PC-3 (cell line): ENCODE measurements around the gene NCAPH2. TPM values are rescaled to one million over a fixed set of nuclear protein-coding genes. Genes with fewer than 3 reads are reported as not detected.
A peak's percentile ranks its signal among the peaks of the same experiment; 100 is the strongest.

ENCODE experiments used
- ATAC-seq: fragments of 200-7000 bp; cut with Tn5 transposase; 2 replicates; pipeline ENCODE4 v1.9.1; 2020; ENCODE audit warnings: mild to moderate bottlenecking, moderate library complexity
- BruUV-seq: library from RNA; stranded (reverse); fragments of 400-500 nt; replicated peaks from 2 replicates; lab custom pipeline; 2021; lab: Mats Ljungman, UMichigan
- CTCF ChIA-PET: fragments of 300-600 bp; sonication (Branson Sonifier 250); formaldehyde crosslinking; loops from one replicate; lab custom pipeline; 2022; ENCODE audit warnings: antibody characterized with exemption; lab: Charles Lee
- POLR2A ChIA-PET: fragments of 300-600 bp; sonication (Branson Sonifier 250); formaldehyde crosslinking; loops from one replicate; lab custom pipeline; 2022; ENCODE audit warnings: antibody characterized with exemption; ENCODE audit not compliant: unreplicated experiment; lab: Charles Lee
- DNase-seq: peaks from one replicate; pipeline ENCODE4 v3.0.0-alpha.2; 2015
- H2AFZ ChIP-seq: fragments of 300-600 bp; sonication (generic); 2 replicates; pipeline ENCODE4 v1.6.0; 2016; ENCODE audit warnings: antibody characterized with exemption, low read length
- H3F3A ChIP-seq: fragments of 300-600 bp; sonication (generic); one replicate; pipeline ENCODE4 v1.6.0; 2017; ENCODE audit warnings: antibody characterized with exemption, low read length, control low read depth, mild to moderate bottlenecking; ENCODE audit not compliant: unreplicated experiment
- H3K27ac ChIP-seq: fragments of 300-600 bp; sonication (generic); 2 replicates; pipeline ENCODE4 v1.5.1; 2016; ENCODE audit warnings: mild to moderate bottlenecking, low read length
- H3K27me3 ChIP-seq: fragments of 300-600 bp; sonication (generic); 2 replicates; pipeline ENCODE4 v1.6.1; 2016; ENCODE audit warnings: low read length, mixed read lengths
- H3K36me3 ChIP-seq: fragments of 300-600 bp; sonication (generic); 2 replicates; pipeline ENCODE4 v1.6.1; 2016; ENCODE audit warnings: low read depth, mixed run types, low read length, mixed read lengths
- H3K4me1 ChIP-seq: fragments of 300-600 bp; sonication (generic); 2 replicates; pipeline ENCODE4 v1.5.1; 2016; ENCODE audit warnings: low read length; ENCODE audit not compliant: insufficient read depth
- H3K4me2 ChIP-seq: fragments of 300-600 bp; sonication (generic); 2 replicates; pipeline ENCODE4 v1.6.0; 2016; ENCODE audit warnings: low read length
- H3K4me3 ChIP-seq: fragments of 300-600 bp; sonication (generic); 2 replicates; pipeline ENCODE4 v1.5.1; 2016; ENCODE audit warnings: mild to moderate bottlenecking, low read length, mixed read lengths
- H3K79me2 ChIP-seq: fragments of 300-600 bp; sonication (generic); 2 replicates; pipeline ENCODE4 v1.6.1; 2017; ENCODE audit warnings: low read length, mixed read lengths
- H3K9ac ChIP-seq: fragments of 300-600 bp; sonication (generic); 2 replicates; pipeline ENCODE4 v1.6.0; 2016; ENCODE audit warnings: mild to moderate bottlenecking, low read length
- H3K9me2 ChIP-seq: fragments of 300-600 bp; sonication (generic); replicated peaks from 2 replicates; pipeline ENCODE4 v1.6.1; 2016; ENCODE audit warnings: mixed run types, low read length, mixed read lengths
- H3K9me3 ChIP-seq: fragments of 300-600 bp; sonication (generic); 2 replicates; pipeline ENCODE4 v1.6.1; 2016; ENCODE audit warnings: low read length, mixed read lengths
- H4K20me1 ChIP-seq: fragments of 300-600 bp; sonication (generic); 2 replicates; pipeline ENCODE4 v1.6.1; 2016; ENCODE audit warnings: low read length, mixed read lengths
- CTCF ChIP-seq: fragments of 300-600 bp; sonication (generic); conservative IDR thresholded peaks from 2 replicates; pipeline ENCODE4 v1.5.1; 2017; ENCODE audit warnings: antibody characterized with exemption, low read depth, mild to moderate bottlenecking, low read length
- EZH2 ChIP-seq: fragments of 300-600 bp; sonication (generic); IDR thresholded peaks from one replicate; pipeline ENCODE4 v1.6.1; 2017; ENCODE audit warnings: antibody characterized with exemption, mild to moderate bottlenecking, low read length; ENCODE audit not compliant: unreplicated experiment
- EZH2phosphoT487 ChIP-seq: fragments of 300-600 bp; sonication (generic); IDR thresholded peaks from 2 replicates; pipeline ENCODE4 v1.6.1; 2018; ENCODE audit warnings: mild to moderate bottlenecking, antibody characterized with exemption, low read length, borderline replicate concordance
- intact Hi-C: fragments of 100-400 bp; cut with micrococcal nuclease; formaldehyde crosslinking; loops from 2 replicates; pipeline ENCODE4 v1.9.0; 2023
- total RNA-seq: library from RNA; depleted of rRNA; stranded (reverse); fragments of >200 nt; gene quantifications from 2 replicates; pipeline ENCODE4 v1.2.3, GENCODE V29; 2014

The NCAPH2 gene
- total RNA-seq, 1 experiment from 2014 or later = 75.4 TPM

GRCh38 chr22:50561401-50562358 lies 53.7 kb downstream of the NCAPH2 start:
- H3K4me1 ChIP-seq = peaks cover 7% of the 10 kb centered on the region
- no peak overlapping the region for H2AFZ ChIP-seq
- H3K9me3 ChIP-seq = no peaks in the 10 kb centered on the region
- H3K27me3 ChIP-seq = no peaks in the 10 kb centered on the region
- H3K9me2 ChIP-seq = no peaks in the 10 kb centered on the region
- no peak overlapping the region for H3K9ac ChIP-seq
- H3K36me3 ChIP-seq = no peaks in the 10 kb centered on the region
- H3K79me2 ChIP-seq = no peaks in the 10 kb centered on the region
- H3K27ac ChIP-seq = no peak overlapping the region
- H3K4me3 ChIP-seq = no peak overlapping the region
- intact Hi-C loops = loop anchor here (5.0 kb wide), 1 partner anchor 34 kb away; the partner anchor contains the start of gene SCO2
- H3K4me2 ChIP-seq = no peak overlapping the region
- no peak for ATAC-seq
- no peaks in the 10 kb centered on the region for H3F3A ChIP-seq
- POLR2A ChIA-PET = no interaction called here
- no peak for DNase-seq
- no TSS peak for BruUV-seq
- TF ChIP-seq EZH2phosphoT487 (no peak), CTCF (no peak)
- CTCF ChIA-PET = no interaction called here
- no peaks in the 10 kb centered on the region for H4K20me1 ChIP-seq

- Histone ChIP-seq H3K9me3 (no peaks in the 10 kb centered on the region), H2AFZ (peak within 1 kb of the TSS; percentile 88), H3K36me3 (no peaks in the 10 kb centered on the region), H4K20me1 (no peaks in the 10 kb centered on the region), H3K27ac (no peak within 1 kb of the TSS), H3K9ac (peak within 1 kb of the TSS; percentile 41), H3K4me2 (peak within 1 kb of the TSS; percentile 99), H3K27me3 (no peaks in the 10 kb centered on the region), H3K4me1 (peaks cover 7% of the 10 kb centered on the region), H3K9me2 (no peaks in the 10 kb centered on the region), H3K4me3 (peak within 1 kb of the TSS; percentile 84), H3F3A (no peaks in the 10 kb centered on the region), H3K79me2 (no peaks in the 10 kb centered on the region)
- POLR2A ChIA-PET = interaction anchor here (0.6 kb wide), 1 partner anchor 12 kb away, joined by 3 read pairs; no protein-coding TSS in a partner anchor
- CTCF ChIA-PET = interaction anchor here (0.6 to 0.8 kb wide), 4 partner anchors 26 to 65 kb away, joined by 3 read pairs; partner anchors contain the start of gene ARSA
- TF ChIP-seq EZH2phosphoT487 (no peak), EZH2 (no peak), CTCF (peak; percentile 62)
- DNase-seq (peak; percentile 92), ATAC-seq (peak; percentile 96)
- intact Hi-C loops = loop anchor here (5.0 kb wide), 1 partner anchor 35 kb away; the partner anchor contains the start of gene SCO2
- BruUV-seq = TSS peak; percentile 96
These were observed 54.7 kb downstream of the NCAPH2 start, which contains the start of gene SYCE3 for GRCh38 chr22:50562523-50563412. Gene SYCE3, minus strand, starts transcription at chr22:50562919. Its CDS starts 6,514 bp downstream, at chr22:50556405.
